HG03039 (cell line): ENCODE data around the gene THBD.

Experiments
- ATAC-seq: cut with Tn5 transposase; IDR thresholded peaks from one replicate; pipeline ENCODE4 v1.9.1; 2021; ENCODE audit warnings: mild to moderate bottlenecking, moderate library complexity; ENCODE audit not compliant: unreplicated experiment

The THBD gene

GRCh38 chr20:23018941-23019340, 30.5 kb downstream of the THBD start:
- no peak for ATAC-seq

DNA sequence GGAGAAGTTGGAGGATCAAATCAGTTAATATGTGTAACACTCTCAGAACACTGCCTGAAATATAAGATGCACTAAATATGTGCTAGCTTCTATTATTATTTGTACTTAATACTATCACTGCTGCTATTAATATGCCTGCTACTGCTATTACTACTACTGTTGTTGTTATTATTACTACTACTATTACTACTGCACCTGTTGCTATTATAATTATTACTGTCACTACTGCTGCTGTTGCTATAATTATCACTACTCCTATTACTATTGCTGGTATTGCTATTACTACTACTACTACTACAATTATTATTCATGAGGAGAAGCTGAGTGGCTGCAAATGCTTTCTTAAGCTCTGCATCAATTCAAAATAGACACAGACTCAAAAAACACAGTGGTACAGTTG, 31.0 kb downstream of the THBD start:
- ATAC-seq = peak; percentile 64

GRCh38 chr20:23017516-23017915, 32.0 kb downstream of the THBD start:
- no peak for ATAC-seq

GRCh38 chr20:23013429-23013828, 36.0 kb downstream of the THBD start:
- no peak for ATAC-seq

GRCh38 chr20:23011008-23011721, 38.3 kb downstream of the THBD start:
- no peak for ATAC-seq

DNA sequence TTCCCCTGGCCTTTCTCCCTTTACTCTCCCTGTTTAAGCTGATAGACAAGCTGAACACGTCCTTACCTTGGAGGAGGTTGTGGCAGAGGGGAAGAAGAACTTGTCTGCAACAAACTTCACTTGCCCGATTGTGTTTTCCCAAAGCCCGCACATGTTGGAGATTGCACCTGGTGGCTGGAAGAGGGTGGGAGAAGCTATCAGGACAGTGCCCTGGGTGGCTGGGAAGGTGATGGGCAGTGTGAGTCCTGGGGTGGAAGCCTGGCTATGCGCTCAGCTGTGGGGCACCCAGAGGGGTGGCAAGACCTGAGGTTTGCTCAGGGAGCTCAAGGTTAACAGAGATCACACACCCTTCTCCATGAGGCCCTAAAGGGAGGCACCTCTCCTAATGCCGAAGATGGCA, 39.4 kb downstream of the THBD start:
- ATAC-seq = no peak

DNA sequence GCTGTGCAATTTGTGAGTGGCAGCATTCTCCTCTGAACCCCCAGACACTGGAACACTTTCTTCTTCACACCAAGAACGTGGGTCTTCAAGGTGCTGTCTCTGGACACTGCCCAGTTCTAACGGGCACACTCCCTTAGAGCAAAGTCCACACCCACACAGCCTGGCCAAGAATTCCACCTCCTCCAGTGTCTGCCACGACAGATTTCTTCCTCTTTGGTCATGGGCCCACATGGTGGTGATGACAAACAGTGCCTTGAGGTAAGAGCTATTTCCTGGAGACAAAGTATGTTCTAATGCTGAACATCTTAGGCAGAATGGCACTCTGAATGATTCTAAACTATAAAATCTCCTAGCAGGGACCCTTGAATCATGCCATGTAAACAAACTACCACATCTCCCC, 39.8 kb downstream of the THBD start:
- no peak for ATAC-seq

DNA sequence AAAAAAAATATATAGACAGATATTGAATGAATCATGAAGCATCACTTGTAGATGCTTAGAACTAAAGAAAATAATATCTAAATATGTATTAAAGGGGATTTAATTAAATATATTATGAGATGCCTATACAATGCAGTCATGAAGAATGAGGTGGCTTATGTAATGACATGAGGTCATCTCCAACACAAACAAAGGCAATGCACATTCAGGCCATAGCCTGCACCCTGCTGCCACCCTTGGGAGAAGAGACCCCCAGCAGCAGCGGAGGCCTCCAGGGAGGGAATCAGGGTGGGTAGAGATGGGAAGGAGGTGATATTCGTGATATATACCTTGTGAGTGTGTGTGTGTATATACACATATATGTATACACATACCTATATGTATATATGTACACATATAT, 40.8 kb downstream of the THBD start:
- ATAC-seq = no peak

DNA sequence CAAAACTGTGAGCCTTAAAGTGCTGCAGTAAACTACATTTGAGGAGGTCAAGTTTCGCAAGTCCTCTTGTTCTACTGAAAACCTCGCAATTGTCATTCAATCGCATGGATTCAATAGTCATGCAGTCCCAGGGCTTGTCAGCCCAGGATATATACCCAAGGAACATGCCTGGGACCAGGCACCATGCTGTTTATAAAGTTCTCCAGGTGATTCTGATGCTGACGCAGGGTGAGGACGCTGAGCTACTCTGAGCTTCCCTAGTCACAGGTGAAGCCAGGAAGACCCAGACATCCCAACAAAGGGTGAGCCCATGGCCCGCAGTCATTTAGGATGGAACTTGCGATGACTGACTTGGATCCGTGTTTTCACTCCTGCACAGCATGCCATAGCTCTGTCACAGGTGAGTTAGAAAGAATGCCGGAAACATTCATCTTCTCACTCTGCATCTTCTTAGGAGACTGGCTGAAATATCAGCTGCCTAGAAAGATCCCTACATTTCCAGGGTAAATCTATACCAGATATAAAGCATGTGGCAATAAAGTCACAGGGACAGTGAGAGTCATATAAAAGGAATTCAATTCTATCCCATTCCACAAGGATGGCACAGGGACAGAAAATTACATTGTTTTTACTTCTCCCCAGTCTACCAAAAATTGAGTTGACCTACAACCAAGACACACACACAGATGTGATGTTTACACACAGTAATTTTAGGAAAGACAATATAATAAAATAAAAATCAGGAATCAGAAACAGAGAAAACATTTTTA, 41.4 kb downstream of the THBD start:
- ATAC-seq = no peak

- no peak for ATAC-seq
Measured at GRCh38 chr20:23007462-23007861, 42.0 kb downstream of the THBD start.

GRCh38 chr20:23005776-23006175, 43.7 kb downstream of the THBD start:
- no peak for ATAC-seq

DNA sequence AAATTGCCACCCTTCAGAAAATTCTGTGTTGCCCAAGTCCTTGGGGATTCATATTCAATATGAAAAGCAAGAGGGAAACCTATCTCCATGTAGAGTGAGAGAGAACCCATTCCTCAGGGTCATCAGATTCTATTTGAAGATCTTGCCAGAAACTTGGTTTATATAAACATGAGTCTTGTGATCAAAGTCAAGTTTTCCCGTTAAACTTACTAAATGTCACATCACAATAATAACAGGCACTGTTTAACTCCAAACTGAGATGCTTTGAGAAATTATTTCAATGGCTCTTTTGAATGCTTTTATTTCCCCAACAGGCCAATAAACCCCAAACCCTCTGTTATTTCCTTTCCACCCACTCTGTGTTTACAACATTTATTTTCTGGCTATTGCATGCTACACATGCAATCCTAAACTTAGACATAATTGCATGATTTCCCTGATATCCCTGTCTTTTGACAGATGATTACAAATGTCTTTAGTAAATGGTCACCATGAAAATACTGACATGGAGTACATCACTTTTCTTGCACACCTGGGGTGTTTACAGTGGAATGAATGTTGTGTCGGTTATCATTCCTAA, 45.5 kb downstream of the THBD start:
- ATAC-seq = no peak

DNA sequence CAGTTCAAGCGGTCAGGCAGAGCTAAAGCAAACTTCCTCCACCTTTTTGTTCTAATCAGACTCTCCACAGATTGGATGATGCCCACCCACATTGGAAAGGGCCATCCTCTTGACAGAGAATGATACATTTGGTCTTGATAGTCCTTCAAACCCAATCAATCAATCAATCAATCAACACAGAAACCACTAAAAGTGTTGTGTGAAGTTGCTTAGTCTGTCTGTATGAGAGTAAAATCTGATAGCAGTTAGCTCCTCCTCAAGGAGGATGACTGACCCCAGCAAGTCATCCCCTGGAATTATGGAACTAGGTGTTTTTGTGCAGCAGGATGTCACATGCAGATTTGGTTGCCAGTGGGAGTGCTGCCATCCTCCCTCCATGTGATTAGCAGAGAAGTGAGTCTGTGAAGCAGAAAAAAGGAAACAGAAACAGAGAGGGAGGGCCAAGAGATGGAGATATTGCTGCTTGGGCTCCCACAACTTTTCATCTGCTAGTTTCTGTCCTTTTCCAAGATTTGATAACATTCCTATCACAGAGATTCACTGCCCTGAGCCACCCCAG, 46.3 kb downstream of the THBD start:
- no peak for ATAC-seq

DNA sequence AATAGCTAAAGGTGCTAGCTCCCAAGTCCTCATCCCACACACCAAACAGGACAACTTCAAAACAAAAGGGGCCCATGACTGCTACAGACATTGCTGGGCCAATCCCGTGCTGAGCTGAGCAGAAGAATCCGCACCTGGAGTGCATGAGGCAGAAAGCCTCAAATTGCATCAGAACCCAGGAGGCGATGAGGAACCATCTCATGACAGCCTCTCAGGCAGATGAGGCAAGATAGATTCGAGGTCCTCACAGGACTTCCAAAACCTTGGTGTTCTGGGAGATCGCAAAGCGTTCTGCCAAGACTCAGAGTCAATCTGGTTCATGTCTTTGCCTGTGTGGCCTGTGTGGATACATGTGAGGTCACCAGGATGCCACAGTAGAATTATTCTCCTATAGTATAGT, 47.2 kb downstream of the THBD start:
- no peak for ATAC-seq

DNA sequence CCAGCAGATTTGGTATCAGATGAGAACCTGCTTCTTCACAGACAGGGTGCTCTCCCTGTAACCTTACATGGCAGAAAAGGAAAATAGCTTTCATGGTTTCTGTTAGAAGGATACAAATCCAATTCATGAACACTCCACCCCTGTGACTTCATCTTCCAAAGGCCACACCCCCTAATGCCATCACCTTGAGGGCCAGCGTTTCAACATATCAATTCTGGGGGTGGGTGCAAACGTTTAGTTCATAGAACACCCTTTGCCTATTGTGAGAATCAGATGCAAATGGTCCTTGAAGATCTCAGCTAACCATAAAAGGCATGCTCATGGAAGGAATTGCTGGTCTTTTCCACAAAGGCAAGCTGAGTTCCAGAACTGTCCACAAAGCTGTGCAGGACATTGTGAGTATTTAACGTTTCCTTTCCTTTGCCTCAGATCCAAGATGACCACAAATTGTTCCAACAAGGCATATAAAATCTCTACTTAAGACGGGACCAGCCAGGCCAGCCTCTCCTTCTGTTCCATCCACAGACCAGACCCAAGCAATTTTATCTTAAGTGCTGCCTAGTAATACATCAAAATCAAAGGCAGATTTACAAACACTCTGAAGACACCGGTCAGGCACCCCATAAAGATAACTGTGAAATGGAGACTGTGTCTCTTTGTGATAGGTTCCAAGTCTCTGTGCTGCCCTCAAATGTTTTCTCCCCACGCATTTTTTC, 49.1 kb downstream of the THBD start:
- ATAC-seq = no peak

DNA sequence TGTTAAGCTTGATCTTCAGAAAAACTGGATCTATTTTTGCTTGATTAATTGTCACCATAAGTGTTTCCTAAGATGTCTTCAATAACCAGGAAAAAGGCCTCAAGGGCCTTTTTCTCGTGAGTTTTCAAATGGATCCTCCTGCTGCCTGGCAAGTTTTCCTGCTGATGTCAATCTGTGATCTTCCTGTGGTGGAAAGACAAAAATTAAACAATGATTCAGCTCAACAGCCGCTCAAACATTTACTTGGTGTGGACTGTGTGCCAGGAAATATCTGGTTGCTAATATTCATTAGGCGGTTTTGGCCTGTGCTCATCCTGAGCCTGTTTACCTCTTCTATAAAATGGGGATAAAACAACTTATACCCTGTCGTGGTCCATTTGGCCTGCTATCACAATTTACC, 49.7 kb downstream of the THBD start:
- ATAC-seq = no peak

DNA sequence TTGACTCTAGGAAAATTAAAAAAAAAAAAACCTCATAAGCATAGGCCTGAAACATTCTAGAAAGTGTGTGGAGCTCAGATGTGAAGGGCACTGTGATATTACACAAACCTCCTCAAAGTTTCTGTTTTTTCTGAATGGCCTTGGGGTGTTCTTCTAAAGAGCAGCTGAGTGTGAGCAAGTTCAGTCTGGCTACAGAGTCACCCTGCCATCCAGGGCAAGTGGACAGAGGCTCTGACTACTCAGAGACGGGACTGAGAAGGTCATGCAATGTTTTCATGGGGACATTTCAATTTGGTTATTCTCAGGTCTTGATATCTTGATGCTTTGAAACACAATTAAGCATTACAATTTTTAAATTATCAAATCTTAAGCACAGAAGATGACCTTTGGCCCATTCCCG, 51.0 kb downstream of the THBD start:
- no peak for ATAC-seq

DNA sequence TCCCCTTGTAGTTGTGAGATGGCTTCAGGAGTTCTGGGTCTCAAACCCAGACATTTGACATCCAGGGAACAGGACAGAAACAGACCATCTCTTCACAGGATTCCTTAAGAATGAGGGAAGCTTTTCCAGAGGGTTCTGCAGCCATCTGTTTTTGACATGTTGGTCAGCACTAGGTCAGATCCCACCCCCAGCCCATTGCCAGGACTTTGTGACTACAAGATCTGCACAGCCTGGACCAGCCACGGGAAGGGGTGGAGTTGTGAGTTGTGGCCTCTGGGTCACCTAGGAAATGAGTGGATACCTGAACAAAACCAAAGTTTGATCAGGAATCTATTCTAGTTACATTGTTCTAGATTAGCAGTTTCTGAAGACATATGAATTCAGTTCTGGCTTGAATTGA, 53.5 kb downstream of the THBD start:
- no peak for ATAC-seq
